GM19324 (cell line): Measurements from ENCODE around the gene NEXN.

Source experiments
- ATAC-seq: cut with Tn5 transposase; IDR thresholded peaks from one replicate; pipeline ENCODE4 v1.9.1; 2021; ENCODE audit warnings: mild to moderate bottlenecking, moderate library complexity; ENCODE audit not compliant: unreplicated experiment, low FRiP score

Gene NEXN

DNA sequence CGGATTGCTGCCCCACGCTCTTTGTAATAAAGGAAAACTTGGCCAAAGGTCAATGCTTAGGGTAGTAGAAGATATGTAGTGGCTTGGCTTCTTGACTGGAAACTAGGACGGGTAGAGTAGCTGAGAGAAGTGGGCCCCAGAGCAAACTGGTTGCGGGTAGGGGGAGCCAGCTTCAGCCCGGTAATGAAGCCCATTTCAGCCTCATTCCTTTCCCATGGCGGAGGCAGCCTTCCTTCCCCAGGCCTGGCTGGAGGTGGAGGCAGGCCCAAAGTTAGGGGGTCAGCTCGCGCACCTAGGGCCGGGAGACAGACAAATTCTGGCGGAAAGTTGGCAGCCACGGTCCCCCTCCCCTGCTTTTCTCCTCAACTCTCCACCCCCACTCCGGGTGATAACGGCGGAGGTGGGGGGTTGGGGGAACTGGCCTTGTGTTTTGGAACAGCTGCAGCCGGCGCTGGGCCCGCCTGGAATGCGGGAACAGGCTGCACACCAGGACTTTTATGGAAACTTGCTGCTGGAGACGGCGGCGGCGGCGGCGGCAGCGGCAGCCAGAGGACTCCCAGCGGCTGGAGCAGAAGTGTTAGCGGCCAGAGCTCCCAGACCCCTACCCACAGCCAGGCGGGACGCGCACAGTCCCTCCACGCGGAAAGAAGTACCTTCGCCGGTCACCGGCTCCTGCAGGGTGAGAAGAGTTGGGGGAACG, at the start of gene NEXN:
Gene NEXN, plus strand, starts transcription at position 544 of the 700 bp plus-strand sequence. CDS start 27,483 bp downstream, outside the sequence.
- ATAC-seq = no peak

DNA sequence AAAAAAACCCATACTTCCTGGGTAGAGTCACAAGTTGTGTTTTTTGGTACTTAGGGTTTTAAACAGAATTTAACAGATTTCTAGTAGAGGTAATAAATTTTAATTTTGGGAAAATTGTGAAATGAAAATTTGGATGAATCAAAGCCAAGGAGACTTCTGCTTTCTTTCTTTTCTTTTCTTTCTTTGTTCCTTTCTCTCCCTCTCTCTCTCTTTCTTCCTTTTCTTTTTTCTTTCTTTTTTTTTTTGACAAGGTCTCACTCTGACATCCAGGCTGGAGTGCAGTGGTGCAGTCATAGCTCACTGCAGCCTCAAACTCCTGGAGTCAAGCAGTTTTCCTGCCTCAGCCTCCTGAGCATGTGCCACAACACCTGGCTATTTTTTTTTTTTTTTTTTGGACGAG, 46.9 kb upstream of the NEXN start:
- ATAC-seq = no peak

DNA sequence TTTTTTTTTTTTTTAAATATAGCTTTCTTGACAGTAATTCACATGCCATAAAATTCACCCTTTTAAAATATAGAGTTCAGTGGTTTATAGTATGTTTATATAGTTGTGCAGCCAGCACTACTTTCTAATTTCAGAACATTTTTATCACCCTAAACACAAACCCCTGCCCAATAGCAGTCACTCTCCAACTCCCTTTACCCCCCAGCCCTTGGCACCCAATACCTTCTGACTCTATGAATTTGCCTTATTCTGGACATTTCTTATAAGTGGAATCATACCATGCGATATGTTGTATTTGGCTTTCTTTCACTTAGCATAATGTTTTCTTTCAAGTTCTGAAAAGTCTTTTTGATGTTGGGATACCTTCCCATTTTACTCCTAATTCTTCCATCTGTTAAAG, 42.5 kb upstream of the NEXN start:
- no peak for ATAC-seq

DNA sequence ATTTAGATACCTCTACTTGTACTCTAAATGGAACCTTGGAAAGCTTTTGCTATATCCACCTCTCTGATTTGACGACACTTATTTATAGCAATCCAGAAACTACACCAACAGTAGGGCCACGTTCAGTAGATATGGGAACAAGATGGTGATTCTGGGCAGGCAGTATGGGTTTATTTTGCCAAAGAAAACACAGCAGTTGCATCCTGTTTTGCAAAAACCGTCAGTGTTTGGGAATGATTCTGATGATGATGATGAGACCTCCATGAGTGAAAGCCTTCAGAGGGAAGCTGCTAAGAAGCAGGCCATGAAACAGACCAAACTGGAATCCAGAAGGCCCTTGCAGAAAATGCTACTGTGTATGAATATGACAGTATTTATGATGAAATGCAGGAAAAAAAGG, 41.5 kb upstream of the NEXN start:
- no peak for ATAC-seq

DNA sequence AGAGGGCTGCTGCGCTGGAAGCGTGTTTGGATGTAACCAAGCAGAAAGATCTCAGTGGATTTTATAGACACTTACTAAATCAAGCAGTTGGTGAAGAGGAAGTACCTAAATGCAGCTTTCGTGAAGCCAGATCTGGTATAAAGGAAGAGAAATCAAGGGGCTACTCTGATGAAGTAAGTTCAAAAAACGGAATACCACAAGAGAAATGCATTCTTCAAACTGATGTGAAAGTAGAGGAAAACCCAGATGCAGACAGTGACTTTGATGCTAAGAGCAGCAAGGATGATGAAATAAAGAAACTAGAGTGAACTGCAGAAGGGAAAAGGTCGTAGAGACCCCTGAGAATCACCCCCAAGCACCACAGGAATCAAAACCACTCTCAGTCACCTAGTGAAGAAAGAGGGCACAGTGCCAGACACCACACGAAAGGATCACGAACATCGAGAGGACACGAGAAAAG, 40.8 kb upstream of the NEXN start:
- ATAC-seq = no peak

DNA sequence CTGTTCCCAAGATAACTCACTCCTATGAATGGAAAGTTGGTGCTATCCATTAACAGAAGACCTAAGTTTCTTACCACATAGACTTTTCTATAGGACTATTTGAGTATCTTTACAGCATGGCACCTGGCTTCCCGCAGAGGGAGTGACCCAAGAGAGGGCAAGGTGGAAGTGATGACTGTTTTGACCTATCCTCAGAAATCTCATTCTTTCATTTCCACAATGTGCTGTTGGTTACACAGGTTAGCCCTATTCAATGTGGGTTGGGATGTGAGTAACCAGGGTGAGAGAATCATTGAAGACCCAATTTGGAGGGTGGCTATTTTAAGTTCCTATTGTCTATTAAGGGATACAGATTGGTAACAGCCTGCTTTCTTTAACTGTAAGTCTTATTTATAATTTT, 38.3 kb upstream of the NEXN start:
- no peak for ATAC-seq

- ATAC-seq = no peak
These were observed 30.9 kb upstream of the NEXN start for GRCh38 chr1:77857552-77857951.

- no peak for ATAC-seq
These were observed 29.7 kb upstream of the NEXN start for GRCh38 chr1:77858725-77859124.

DNA sequence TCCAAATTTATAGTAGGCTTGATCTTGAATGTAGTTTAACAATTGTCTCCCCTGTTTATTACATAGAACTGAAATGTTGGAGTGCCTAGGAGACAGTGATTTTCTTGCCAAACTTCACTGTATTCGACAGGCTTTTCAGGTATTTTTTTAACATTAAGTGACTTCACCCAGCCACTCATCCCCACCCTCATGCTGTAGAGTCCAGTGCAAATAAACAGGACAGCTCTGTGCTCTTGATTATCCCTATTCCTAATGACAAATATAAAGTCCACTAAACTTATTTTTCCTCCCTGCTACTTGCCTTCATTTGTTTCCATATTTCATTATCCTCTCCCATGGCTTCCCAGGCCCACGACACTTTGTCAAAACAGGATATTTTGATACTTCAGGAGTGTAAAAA, 29.2 kb upstream of the NEXN start:
- ATAC-seq = no peak

DNA sequence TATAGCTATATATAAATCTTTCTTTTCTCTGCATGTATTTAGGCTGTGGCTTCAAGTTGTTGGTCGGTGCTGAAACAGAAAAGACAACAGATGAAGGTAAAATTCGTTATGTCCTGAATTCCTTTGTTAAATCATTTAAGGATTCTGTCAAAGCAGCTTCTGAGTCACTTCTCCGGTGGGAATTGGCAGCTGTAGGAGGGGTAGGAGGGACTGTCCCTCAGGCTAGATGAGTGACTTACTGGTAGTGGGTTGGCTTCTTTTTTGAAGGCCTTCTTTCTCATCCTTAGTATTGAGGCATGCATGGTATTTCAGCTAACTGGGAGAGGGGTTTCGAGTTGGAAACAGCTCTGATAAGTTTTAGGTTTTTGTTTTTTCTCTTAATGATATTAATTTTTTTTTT, 22.1 kb upstream of the NEXN start:
- ATAC-seq = no peak

DNA sequence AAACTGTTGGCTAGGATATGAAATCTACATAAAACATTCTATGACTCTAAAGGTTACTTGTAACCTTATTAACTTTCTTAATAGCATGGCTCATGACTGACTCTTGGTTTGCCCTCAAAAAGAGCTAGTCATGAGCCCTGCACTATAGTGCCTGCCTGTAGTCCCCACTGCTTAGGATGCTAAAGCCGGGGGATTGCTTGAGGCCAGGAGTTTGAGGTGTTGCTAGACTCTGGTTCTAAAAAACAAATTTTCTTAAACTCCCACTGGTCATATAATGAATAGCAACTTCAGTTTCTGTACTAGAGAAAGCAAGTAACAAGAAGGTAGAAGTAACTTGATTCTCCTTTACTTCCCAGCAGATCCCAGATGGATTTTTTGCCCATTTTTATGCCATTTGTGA, 15.8 kb upstream of the NEXN start:
- ATAC-seq = no peak

DNA sequence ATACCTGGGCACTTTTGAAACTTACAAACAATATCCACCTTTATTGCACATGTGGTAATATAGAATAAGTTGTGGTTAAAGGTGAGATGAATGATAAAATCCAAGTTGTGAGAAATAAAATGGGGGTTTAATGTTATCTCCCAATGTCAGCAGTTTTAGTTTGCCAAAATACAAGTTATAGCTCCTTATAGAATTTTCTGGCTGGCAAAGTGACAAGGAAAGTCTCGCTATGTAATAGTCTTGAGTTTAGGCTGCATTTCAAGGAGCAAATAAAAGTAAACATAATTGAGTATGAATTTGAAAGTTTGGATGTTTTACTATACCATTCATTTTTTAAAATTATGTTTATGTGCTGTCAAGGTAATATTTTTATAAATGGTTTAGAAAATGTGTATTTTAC, 15.0 kb upstream of the NEXN start:
- ATAC-seq = no peak

DNA sequence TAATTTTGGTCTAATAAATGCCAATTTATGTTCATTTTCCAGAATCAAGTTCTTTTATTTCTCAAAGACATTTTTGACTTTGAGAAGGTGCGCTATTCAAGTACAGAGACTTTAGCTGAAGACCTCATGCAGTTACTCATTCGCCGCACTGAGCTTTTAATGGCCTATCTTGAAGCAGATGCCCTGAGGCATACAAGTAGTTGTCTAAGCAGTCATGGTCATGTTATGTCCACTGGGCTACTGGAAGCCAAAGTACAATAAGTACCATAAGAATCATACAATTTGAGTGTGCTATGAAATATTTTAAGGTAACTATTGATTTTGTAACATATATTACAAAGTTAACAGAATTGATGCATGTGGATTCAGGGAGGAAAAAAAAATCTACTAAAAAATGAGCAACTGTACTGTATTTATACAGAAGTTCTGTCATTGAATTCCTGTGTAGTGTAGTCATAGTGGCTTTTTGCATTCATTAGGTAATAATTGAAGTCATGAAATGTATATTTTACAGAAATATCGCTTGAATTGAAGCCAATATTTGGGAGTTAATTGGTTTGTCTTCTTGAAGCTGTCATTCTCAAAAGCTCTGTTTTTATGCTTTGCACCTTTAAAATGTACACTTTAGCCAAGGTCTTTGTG, 13.5 kb upstream of the NEXN start:
- ATAC-seq = no peak

DNA sequence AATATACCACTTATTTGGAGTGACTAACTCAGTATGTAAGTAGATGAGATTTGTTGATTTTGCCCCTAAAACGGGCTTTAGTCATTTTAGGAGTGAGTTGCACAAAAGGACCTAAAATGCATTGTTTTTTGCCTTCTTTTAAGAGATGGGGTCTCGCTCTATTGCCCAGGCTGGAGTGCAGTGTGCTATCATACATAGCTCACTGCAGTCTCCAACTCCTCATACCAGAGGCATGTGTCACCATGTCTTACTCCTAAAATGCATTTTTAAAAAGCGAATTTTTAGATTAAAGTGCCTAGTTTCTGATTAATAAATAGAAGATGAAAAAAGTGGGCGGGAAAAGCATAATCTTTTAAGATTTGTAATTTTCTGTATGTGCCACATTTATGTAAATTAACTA, 11.5 kb upstream of the NEXN start:
- no peak for ATAC-seq

- no peak for ATAC-seq
These were observed 7.4 kb upstream of the NEXN start for GRCh38 chr1:77881061-77881460.

GRCh38 chr1:77882411-77882810, 6.0 kb upstream of the NEXN start:
- ATAC-seq = no peak

DNA sequence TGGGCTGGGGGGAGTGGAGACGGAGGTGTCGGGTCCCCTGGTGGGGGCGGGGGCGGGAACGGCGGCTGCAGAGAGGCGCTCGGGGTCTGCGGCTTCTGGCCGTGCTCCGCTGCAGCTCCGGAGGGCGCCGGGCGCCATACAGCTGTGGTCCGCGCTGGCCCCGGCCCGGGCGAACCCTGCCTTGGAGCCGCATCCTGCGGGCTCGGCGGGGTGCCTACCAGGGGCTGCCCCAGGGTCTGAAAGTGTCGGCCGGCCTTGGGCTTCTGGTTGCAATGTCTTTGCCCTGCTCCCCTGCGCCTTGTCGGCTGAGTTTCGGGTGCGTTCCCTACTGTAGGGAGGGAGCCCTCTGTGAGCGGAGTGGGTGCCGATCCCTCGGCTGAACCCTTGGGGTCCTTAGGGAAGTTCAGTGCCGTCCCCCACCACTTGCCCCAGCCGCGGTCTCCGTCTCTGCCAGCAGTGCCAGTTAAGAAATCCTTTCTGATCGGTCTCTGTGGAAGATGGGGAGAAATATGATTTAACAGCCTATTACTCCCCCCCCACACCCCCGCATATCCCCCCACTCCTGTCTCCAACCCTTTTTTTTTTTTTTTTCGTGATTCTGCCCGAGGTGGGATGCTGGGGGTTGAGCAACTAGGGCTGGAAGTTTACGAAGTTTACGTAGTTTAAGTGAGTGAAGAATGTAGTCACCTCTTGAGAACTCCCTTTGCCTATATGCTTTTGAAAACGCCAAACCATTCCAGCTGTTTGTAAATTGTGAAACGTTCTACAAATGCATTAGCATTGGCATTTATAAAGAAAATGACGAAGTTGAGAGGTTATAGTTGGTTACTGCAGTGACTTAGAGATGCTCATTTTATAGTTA, 588 bp downstream of the NEXN start:
- ATAC-seq = no peak

GRCh38 chr1:77889671-77890070, 1.2 kb downstream of the NEXN start:
- no peak for ATAC-seq

DNA sequence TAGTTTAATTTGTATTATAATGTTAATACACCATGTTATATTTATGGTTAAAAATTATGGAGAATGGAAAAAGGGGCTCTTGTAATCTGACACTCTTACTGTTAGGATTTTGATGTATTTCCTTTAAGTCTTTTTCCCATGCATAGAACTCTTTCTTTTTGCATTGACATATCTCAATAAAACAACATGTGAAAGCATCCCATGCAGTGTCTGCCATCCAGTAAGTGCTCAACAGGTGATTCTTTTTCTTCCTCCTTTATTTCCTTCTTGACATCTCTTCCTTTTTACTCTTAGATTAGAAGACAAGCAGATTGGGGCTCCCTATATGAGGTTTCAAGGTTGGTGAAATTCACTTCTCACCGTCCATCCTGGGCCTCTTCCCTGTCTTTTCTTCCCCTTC, 2.8 kb downstream of the NEXN start:
- no peak for ATAC-seq

DNA sequence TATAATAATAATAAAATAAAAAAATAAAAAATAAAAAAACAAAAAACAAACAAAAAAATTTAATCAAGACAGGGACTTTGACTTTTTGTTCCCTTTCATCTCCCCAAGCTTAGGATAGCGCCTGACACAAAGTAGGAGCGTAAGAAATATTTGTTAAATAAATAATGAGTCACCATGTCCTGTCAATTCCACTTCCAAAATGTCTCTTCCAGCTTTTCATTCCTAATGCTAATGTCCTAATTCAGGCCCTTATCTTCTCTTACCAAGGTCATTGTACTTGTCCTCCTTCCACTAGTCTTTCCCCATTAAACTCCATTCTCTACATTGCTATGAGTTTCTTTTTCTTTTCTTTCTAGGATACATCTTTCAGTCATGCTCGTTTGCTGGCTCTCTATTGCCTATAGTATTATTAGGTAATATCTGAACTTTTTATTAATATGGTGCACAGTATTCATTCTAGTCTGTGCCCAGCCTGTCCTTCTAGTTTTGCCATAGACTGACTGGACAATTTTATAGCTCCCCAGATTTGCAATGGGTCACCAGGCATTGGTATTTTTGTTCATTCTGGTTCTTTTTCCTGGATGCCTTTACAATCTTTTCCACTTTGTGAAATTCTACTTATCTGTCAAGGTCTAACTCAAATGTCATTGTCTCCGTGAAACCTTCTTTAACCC, 11.4 kb downstream of the NEXN start:
- no peak for ATAC-seq
